Skin of body (tissue), 2 donors: ENCODE results near the gene KCNA10. TPM values are rescaled to one million over a fixed set of nuclear protein-coding genes. Genes with fewer than 3 reads are reported as not detected.

Experiments
- DNase-seq: peaks from one replicate; lab custom pipeline; 2025; lab: John Stamatoyannopoulos, UW
- total RNA-seq: library from RNA; depleted of rRNA; stranded (reverse); fragments of >200 nt; gene quantifications from one replicate; pipeline ENCODE4 v1.2.3, GENCODE V29; 2014

The KCNA10 gene
- total RNA-seq, 1 donor from 2014 or later = not detected

DNA sequence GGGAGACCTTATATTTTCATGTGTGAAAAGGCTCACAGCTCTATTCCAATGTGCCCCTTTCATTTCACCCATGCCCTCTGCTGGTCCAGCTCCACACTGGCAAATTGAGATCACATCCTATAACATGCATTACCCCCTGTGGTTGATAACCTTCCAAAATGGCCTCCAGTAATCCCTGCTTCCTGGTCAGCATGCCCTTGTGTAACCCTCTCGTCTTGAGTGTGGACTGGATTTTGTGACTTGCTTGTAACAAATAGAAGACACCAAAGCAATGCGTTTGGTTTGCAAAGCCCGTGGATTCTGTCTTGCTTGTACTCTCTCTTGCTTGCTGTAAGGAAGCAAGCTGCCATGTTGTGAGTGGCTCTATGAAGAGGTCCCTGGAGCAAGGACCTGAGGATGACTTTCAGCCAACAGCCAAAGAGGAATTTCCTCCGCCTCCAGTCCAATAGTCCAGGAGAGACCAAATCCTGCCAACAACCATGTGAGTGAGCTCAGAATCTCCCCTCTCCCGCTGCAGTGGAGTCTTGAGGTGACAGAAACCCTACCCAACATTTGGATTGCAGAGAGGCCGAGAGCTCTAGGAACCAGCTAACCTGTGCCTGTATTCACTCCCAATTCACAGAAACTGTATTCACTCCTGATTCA lies 17.4 kb downstream of the KCNA10 start:
- DNase-seq = no peak

DNA sequence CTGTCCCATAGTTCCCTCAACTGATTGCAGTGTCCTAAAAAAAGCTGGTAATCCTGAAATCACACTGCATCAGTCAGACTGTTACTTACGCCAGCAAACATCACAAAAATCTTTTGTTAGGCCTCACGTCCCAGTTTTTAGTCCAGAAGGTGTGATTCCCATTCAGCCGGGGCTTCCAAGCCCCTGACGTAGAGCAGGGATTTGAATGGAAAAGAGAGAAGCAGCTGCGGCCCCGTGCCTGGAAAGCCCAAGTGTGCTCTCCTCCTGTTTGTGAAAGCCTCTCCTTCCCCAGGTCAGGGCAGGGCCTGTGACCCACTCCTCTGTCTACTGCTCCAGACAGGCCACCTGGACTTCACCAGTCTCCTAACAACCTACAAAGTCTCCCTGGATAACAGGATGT lies 20.7 kb downstream of the KCNA10 start:
- no peak for DNase-seq

DNA sequence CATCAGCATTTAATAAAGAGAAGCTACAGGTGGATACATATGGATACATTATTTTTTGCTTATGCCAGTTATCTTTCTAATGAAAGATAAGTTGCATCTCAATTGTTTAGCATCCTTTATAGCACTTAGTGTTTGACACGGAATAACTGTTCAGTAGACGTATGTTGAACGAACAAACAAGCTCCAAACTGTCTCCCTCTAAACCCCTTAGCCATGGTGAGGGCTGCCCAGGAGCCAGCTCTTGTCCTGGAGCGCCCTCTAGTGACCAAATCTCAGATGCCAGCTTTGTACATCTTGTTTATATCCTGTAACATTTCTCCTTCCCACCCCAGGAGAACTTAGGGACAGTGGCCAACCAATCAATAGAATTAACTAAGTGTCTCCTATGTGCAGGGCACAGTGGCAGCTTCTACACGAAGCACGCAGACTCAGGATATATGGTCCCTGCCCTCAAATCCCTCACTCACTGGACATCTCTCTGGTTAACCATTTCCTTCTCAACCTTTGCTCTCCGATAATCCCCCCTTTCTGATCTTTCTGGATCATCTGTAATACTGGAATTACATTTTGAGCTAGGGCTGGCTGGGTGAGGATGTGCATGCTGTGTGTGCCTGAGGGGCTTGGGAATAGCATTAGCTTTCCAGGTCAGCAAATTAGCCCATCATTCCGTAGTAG lies 22.9 kb downstream of the KCNA10 start:
- peak; percentile 36 for DNase-seq

DNA sequence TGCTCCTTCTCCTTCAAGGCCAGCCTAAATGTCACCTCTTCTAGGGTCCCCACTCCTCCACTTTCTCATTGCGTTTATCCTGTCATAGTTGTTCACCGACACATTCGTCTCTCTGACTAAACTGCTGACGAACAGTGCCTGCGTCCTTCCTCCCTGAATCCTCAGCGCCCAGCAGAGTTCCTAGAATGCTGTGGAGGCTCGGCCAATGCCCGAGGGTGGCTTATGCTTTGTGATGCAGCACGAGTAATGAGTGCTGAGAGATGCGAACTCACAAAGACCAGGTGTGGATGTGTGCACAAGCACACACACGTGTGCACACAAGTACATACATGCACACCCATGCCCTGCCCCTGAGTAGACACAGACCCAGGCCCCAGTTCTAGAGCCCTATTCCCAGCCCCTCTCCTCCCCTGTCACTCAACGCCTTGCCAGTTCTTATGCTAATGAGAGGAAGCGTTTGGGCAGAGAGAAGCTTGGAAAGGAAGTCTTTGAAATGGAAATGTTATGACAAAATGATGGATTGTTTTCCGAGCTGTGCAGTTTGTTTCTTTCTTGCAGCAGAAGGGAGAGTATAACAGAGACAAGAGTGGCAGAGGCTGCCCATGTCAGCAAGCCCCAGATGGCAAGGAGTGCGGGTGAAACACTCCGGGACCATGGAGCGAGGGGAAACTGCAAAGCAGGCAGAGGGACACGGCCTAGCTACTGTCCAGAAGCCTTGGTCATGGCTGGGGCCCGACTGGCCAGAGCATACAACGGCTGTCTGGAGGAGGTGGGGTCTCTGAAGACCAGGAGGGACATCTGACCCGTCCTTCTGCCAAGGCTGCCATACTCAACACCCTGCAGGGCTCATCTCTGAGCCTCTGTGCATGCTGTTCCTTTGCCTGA lies 24.2 kb downstream of the KCNA10 start:
- no peak for DNase-seq

DNA sequence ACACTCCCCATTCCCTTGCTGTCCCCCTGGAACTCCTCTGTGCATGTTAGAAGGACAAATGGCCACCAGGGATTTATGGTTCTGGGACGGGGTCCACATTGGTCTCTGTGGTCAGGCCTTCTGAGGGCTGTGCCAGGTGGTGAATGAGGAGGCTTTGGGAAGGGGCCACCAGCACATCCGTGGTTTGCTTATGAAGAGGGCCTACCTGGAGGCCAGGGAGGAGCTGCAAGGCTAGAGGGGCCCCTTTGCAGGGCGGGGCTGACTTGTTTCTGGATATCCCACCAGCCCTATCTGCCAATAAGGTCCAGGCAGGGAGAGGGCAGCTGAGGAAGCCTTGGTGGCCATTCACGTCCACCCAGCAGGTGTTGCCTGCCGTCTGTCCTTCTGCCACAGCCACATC lies 24.9 kb downstream of the KCNA10 start:
- no peak for DNase-seq

DNA sequence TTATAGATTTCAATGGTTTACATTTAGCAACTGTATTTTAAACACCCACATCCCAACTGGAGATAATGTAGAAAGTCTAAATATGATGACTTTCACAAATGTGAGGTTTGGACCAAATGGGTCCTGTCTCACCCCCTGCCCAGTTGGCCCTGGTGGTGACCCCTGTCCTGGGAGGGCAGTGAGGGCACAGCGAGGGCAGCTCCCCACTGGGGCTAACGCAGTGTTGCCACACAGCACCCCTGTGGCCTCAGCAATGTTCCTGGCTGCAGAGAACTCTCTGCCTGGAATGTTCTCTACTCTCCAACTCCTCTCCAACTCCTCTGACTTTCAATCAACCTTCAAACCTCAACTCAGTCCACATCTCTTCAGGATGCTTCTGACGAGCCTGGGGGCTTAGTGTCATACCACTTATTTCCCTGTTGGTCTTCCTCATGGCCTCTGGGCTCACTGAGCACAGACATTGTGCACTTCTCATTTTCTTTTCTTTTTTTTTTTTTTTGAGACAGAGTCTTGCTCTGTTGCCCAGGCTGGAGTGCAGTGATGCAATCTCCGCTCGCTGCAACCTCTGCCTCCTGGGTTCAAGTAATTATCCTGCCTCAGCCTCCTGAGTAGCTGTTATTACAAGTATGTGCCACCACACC lies 25.8 kb downstream of the KCNA10 start:
- no peak for DNase-seq

DNA sequence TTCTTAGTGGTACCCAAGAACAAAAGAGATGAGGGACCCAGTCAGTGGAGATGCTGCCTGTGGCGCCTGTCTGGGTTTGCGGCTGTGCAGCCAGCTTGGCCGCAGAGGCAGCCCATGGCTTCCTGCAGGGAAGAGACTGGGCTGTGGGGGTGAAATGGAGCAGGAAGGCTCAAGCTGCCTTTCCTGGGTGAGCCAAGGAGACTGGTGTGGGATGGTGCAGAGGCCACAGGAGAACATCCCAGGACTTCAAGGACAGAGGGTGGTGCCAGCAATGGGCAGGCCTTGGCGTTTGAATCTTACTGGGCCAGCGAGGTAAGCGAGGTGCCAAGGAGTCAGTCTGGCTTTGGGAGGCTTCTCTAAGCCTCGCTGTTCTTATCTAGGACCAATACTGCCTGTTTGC lies 26.4 kb downstream of the KCNA10 start:
- DNase-seq = no peak

DNA sequence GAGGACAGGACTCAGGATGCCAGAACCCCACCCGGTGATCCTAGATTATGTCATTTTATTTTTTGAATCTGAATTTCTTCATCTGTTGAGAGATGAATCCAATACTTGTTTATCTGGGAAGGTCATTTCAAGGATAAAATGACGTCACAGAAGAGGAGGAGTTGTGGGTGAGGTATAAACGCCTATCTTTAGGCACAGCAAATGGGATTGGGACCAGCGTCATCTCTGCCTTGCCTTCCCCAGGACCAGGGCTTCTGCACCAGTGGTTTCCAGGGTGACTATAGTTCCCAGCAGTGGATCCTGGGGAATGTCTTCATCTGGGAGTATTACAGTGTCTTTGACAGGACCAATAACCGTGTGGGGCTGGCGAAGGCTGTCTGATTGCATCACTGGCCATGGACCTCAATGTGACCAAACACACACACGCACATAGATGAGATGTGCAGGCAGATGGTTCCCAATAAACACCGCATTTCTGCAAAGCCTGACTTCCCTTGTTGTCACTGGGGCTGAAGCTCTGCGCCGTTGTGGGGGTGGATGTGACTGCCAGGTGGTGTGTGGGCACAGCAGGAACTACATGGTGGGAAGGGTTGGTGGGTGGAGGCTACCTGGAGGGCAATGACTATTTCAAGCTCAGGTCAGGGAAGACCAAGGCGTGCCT lies 28.1 kb downstream of the KCNA10 start:
- DNase-seq = no peak

DNA sequence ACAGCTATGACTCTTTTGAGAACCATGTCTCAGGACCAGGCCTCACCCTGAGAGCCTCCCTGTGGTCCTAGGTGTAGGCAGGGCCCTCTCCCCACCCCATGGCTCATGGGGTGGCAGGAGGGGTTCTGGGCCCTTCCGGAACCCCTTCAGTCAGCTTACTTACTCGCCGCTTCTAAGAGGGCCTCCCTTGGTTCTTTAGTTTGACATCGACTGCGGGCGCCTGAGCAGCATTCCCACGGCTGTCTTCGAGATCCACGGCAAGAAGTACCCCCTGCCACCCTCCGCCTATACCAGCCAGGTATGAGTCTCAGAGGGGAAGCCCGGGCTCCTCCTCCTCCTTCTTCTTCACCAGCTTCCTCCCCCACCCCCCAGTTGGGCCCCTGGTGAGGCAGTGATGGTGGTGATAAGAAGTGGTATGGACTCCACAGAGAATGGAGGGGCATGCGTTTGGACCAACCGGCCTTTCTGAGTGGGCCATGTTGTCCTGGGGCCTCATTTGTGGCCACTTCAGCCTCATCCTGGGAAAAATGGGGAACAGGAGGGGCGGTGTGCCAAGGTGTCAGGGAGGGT lies 28.9 kb downstream of the KCNA10 start:
- DNase-seq = no peak

DNA sequence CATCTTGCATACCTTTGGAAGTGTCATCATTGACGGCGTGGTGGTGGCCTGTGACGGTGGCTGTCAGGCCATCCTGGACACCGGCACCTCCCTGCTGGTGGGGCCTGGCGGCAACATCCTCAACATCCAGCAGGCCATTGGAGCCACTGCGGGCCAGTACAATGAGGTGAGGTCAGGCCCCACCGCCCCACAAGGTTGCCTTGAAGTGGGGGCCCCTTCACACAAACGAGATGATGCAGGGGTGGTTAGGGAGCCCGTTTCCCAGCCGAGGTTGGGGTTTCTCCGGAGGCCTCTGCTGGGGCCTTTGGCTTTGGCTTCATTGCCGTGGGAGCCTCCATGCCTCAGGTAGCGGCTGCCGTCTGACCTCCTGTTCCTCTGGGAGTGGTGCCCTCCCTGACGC lies 29.6 kb downstream of the KCNA10 start:
- no peak for DNase-seq

DNA sequence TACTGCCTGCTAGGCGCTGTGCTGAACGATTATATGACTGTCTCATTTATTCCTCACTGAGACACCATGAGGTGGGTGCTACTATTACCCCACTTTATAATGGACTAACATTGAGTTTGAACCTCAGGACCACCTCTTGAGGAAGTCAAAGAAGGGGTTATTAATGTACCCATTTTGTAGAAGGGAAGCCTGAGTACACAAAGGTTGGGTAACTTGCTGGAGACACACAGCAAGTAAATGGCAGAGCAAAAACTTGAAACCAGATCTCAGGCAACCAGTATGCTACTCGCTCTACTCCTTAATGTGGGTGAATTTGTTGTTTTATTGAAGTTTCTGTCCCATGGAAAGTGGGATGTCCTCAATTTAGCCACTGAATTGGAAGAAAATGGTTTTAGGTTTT lies 30.1 kb downstream of the KCNA10 start:
- no peak for DNase-seq

DNA sequence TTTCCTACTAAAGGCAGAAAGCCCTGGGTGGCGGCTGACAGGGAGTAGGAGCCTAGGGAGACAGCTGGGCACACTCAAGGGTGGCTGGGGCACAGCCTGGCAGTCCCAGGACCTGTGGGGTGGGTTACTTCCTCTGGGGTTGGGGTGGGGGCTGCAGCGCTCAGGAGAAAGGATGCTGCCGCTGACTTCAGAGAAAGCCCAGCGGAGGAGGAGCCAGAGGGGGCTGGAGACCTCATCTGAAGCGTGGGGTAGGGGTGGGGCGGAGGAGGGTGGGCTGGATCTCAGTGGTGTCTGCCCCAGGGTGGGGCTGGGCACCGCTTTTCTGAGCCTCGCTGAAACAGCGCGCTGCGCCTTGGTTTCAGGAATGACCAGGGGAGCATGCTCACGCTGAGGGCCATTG lies 30.8 kb downstream of the KCNA10 start:
- DNase-seq = no peak

DNA sequence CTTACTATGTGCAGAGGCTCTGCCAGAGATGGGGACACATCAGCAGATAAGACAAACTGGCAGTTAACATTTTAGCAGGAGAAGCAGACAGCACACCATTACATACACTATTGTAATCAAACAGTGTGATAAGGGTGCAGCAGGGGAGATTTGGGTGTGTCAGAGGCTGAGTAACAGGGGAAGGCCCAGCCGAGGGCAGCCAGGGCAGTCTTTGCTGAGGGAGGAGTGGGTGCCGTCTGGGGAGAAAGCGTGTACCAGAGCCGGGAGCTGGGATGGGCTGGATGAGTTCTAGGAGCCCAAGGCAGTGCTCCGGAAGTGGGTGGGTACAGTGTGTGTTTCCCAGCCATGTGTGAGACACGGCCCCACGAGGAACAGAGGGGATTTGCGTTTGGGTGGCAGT lies 31.2 kb downstream of the KCNA10 start:
- no peak for DNase-seq

DNA sequence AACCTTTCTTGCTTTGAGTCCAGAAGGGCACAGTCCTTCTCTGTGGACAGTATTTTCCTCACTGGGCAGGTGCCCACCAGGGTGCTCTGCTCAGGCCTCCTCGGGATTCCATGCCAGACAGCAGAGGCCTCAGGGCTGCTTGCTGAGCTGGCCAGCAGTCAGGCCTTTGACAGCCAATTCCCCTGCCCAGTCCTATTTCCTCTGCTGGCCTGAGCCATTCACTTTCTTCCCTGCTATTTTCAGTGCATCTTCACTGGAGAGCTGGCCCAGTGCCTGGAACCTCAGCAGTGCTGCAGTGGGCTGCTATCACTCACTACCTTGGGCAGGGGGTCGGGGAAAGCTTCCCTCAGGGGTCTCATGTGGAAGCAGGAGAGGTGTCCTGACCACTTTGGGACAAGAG lies 33.2 kb downstream of the KCNA10 start:
- no peak for DNase-seq

DNA sequence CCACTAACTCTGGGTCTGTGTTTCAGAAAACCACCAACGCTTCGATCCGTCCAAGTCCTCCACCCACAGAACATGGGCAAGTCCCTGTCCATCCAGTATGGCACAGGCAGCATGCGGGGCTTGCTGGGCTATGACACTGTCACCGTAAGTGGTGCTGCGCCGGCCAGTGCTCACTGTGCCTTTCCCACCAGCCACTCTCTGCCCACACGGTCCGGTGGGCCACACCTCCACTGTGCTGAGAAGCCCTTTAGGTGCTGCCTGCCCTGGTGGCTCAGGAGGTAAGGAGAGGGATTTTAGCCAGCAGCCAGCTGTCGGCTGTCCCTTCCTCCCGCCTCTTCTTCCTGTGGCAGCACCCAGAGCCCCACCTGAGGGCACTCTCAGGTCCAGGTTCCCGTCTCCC lies 34.2 kb downstream of the KCNA10 start:
- no peak for DNase-seq

DNA sequence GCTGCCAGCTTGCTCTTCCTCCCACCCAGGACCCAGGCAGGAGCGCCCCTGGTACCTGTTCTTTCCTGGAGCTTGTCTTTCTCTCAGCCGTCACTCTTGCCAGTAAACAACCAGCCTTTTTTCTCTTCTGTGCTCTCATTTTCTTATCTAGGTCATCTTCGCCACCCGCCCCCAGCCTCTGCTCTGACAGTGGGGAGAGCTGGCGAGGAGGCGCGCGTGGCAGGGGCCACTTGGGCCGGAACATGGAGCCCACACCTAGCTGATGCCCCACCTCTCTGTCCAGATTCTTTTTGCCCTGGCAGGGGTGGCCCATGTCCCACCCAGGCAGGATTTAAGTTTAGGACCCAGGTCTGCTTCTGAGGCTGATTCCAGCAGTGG lies 35.7 kb downstream of the KCNA10 start:
- DNase-seq = no peak

DNA sequence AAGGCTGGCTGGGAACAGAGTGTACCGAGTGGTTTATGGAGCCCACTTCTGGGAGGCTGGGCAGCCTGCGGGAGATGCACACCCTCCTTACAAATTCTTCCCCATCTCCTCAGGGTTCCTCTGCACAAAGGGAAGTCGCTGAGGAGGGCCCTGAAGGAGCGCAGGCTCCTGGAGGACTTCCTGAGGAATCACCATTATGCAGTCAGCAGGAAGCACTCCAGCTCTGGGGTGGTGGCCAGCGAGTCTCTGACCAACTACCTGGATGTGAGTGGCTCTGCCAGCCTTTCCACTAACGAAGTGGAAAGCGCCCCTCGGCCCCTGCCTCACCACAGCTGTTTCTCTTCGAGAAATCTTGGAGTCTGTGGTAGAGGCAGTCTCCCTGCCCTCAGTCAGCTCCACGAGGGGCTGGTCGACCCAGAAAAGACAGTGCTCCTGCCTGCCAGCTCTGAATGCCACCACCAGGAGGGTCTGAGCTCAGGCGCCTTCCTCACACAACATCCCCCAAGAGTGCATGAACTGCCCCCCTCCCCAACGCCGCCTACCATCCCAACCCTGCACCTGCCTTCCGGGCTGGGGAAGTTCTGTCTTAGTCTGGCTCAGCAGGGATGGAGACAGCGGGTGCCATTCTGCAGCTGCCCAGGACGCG lies 36.2 kb downstream of the KCNA10 start:
- DNase-seq = no peak

DNA sequence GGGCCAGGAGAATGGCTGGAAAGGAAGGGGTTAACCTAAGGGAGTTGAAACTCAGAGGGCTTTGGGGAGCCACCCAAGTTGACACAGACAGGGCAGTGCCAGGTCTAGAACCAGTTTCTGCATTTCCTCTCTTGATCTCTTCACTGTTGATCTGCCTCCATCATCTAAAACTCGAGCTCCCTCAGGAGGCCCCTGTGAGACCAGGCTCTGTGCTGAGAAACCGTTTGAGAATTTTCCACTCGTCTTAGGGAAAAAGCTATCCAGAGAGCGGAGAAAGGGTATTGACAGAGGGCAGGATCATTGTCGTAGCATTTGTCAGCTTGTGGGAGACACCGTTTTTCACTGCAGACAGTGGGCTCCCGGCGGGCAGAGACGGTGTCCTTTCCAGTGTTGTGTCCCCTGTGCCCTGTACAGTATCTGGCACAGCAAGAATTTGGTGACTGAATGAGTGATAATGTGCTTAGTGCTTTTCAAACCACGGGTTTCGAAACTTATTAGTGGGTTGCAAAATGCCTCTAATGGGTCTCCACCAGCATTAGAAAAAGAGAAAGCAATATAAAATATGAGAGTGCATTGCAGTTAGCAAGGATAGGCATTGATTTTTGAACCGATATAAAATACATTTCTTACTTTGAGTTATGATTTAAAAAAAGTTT lies 36.9 kb downstream of the KCNA10 start:
- no peak for DNase-seq

DNA sequence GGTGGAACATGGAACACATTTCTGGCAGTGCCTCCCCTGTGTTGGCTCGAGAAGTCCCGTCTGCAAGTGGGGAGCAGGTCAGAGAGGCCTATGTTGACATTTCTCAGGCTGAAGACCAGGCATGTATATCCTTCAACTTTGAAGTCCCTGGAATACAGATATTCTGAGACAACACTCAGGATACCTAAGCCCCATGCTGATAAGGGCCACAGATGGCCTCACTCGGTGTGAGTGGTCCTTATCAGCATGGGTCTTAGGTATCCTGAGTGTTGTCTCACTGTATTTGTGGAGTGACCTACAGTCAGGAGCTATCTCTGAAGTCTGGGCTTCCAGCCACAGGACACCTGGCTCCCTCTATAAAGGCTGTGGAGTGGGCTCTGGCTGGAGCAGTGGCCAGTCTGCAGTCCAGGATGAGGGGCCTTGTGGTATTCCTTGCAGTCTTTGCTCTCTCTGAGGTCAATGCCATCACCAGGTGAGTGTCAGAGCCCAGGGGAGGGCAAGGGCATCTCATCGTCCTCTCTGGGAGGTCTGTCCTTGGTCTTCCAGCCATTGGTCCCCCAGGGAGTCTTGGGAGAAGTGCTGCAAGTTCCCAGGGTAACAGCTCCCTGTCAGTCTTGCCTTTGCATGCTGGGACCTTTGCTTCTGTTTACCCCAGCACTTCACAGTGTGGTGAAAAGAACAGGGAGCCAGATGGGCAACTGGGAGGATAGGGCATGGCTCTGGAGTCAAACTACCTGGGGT lies 38.4 kb downstream of the KCNA10 start:
- no peak for DNase-seq
